ENCODE measurements around the gene PSRC1. TPM values are rescaled to one million over a fixed set of nuclear protein-coding genes. Genes with fewer than 3 reads are reported as not detected.

The PSRC1 gene
- total RNA-seq, 3 donors from 2014 or later, result 0.24 to 0.51 (median 0.37) TPM

DNA sequence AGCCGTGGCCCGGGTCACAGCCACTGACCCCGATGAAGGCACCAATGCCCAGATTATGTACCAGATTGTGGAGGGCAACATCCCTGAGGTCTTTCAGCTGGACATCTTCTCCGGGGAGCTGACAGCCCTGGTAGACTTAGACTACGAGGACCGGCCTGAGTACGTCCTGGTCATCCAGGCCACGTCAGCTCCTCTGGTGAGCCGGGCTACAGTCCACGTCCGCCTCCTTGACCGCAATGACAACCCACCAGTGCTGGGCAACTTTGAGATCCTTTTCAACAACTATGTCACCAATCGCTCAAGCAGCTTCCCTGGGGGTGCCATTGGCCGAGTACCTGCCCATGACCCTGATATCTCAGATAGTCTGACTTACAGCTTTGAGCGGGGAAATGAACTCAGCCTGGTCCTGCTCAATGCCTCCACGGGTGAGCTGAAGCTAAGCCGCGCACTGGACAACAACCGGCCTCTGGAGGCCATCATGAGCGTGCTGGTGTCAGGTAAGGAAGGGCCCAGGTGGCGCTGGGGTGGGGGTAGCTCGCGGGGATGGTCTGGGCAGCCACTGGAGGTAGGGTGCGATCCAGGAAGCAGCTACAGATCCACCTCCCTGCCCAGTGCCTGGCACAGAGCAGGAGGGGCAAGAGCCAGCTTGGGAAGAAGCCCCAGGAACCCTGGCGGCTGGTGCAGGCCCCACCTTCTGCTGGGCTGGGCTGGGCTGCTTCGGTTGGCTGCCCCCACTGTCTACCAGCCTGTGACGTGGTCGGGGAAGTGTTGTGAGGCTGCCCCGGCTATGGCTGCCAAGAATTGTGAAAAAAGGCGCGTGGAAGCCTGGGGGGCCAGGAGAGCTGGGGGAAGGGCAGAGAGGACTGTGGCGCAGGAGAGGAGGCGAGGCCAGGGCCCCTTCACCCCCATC, 29.8 kb downstream of the PSRC1 start:
- no peaks in the 10 kb centered on the region for H3K27me3 Mint-ChIP-seq (ENCODE audit: low read depth)
- H3K4me1 Mint-ChIP-seq (ENCODE audit: low read depth), result peaks cover 6% of the 10 kb centered on the region
- ATAC-seq (no peak), DNase-seq (no peak)
- H3K9me3 Mint-ChIP-seq, result no peaks in the 10 kb centered on the region
- no peaks in the 10 kb centered on the region for H3K36me3 Mint-ChIP-seq (ENCODE audit: insufficient read depth)
- no peak overlapping the region for H3K4me3 Mint-ChIP-seq

DNA sequence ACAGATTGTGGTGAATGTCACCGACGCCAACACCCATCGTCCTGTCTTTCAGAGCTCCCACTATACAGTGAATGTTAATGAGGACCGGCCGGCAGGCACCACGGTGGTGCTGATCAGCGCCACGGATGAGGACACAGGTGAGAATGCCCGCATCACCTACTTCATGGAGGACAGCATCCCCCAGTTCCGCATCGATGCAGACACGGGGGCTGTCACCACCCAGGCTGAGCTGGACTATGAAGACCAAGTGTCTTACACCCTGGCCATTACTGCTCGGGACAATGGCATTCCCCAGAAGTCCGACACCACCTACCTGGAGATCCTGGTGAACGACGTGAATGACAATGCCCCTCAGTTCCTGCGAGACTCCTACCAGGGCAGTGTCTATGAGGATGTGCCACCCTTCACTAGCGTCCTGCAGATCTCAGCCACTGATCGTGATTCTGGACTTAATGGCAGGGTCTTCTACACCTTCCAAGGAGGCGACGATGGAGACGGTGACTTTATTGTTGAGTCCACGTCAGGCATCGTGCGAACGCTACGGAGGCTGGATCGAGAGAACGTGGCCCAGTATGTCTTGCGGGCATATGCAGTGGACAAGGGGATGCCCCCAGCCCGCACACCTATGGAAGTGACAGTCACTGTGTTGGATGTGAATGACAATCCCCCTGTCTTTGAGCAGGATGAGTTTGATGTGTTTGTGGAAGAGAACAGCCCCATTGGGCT, 30.6 kb downstream of the PSRC1 start:
- Mint-ChIP-seq H3K4me3 (no peak overlapping the region), H3K4me1 (ENCODE audit: low read depth) (peaks cover 6% of the 10 kb centered on the region), H3K27me3 (ENCODE audit: low read depth) (peaks cover 2% of the 10 kb centered on the region), H3K36me3 (ENCODE audit: insufficient read depth) (no peaks in the 10 kb centered on the region), H3K9me3 (no peaks in the 10 kb centered on the region)
- DNase-seq (no peak), ATAC-seq (no peak)

DNA sequence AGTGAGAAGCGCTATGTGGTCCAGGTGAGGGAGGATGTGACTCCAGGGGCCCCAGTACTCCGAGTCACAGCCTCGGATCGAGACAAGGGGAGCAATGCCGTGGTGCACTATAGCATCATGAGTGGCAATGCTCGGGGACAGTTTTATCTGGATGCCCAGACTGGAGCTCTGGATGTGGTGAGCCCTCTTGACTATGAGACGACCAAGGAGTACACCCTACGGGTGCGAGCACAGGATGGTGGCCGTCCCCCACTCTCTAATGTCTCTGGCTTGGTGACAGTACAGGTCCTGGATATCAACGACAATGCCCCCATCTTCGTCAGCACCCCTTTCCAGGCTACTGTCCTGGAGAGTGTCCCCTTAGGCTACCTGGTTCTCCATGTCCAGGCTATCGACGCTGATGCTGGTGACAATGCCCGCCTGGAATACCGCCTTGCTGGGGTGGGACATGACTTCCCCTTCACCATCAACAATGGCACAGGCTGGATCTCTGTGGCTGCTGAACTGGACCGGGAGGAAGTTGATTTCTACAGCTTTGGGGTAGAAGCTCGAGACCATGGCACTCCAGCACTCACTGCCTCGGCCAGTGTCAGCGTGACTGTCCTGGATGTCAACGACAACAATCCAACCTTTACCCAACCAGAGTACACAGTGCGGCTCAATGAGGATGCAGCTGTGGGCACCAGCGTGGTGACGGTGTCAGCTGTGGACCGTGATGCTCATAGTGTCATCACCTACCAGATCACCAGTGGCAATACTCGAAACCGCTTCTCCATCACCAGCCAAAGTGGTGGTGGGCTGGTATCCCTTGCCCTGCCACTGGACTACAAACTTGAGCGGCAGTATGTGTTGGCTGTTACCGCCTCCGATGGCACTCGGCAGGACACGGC, 31.4 kb downstream of the PSRC1 start:
- Mint-ChIP-seq H3K9me3 (no peaks in the 10 kb centered on the region), H3K4me3 (peak overlapping the region; percentile 21), H3K4me1 (ENCODE audit: low read depth) (peaks cover 6% of the 10 kb centered on the region), H3K36me3 (ENCODE audit: insufficient read depth) (no peaks in the 10 kb centered on the region), H3K27me3 (ENCODE audit: low read depth) (peaks cover 2% of the 10 kb centered on the region)
- DNase-seq (no peak), ATAC-seq (no peak)

DNA sequence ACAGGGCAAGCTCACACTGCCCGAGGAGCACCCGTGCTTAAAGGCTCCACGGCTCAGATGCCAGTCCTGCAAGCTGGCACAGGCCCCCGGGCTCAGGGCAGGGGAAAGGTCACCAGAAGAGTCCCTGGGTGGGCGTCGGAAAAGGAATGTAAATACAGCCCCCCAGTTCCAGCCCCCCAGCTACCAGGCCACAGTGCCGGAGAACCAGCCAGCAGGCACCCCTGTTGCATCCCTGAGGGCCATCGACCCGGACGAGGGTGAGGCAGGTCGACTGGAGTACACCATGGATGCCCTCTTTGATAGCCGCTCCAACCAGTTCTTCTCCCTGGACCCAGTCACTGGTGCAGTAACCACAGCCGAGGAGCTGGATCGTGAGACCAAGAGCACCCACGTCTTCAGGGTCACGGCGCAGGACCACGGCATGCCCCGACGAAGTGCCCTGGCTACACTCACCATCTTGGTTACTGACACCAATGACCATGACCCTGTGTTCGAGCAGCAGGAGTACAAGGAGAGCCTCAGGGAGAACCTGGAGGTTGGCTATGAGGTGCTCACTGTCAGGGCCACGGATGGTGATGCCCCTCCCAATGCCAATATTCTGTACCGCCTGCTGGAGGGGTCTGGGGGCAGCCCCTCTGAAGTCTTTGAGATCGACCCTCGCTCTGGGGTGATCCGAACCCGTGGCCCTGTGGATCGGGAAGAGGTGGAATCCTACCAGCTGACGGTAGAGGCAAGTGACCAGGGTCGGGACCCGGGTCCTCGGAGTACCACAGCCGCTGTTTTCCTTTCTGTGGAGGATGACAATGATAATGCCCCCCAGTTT, 32.3 kb downstream of the PSRC1 start:
- peak overlapping the region; percentile 69 for H3K4me3 Mint-ChIP-seq
- peaks cover 2% of the 10 kb centered on the region for H3K27me3 Mint-ChIP-seq (ENCODE audit: low read depth)
- no peaks in the 10 kb centered on the region for H3K36me3 Mint-ChIP-seq (ENCODE audit: insufficient read depth)
- DNase-seq (no peak), ATAC-seq (no peak)
- H3K9me3 Mint-ChIP-seq, result no peaks in the 10 kb centered on the region
- peaks cover 6% of the 10 kb centered on the region for H3K4me1 Mint-ChIP-seq (ENCODE audit: low read depth)

DNA sequence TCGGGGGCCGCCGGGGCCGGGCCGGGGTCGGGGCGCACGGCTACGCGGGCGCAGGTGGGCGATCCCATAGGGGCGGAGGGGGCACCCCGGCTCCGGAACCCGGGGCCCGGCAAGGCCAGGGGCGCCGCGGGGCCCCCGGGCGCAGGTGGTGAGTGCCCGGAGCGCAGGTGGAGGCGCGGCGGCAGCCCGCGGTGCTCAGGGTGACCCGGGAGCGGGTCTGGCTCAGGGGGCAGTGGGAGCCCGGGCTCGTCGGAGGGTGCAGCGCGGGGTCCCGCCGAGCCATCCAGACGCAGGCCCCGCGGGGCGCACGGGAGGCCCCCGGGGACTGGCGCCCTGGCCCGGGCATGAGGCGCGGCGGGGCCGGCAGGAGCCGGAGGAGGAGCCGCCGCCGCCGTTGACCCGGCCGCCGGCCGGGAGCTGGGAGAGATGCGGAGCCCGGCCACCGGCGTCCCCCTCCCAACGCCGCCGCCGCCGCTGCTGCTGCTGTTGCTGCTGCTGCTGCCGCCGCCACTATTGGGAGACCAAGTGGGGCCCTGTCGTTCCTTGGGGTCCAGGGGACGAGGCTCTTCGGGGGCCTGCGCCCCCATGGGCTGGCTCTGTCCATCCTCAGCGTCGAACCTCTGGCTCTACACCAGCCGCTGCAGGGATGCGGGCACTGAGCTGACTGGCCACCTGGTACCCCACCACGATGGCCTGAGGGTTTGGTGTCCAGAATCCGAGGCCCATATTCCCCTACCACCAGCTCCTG, 33.1 kb downstream of the PSRC1 start:
- H3K4me1 Mint-ChIP-seq (ENCODE audit: low read depth), result peaks cover 6% of the 10 kb centered on the region
- DNase-seq (no peak), ATAC-seq (peak; percentile 49 to 51)
- no peaks in the 10 kb centered on the region for H3K36me3 Mint-ChIP-seq (ENCODE audit: insufficient read depth)
- peaks cover 3% of the 10 kb centered on the region for H3K27me3 Mint-ChIP-seq (ENCODE audit: low read depth)
- H3K9me3 Mint-ChIP-seq, result no peaks in the 10 kb centered on the region
- peak overlapping the region; percentile 69 for H3K4me3 Mint-ChIP-seq

DNA sequence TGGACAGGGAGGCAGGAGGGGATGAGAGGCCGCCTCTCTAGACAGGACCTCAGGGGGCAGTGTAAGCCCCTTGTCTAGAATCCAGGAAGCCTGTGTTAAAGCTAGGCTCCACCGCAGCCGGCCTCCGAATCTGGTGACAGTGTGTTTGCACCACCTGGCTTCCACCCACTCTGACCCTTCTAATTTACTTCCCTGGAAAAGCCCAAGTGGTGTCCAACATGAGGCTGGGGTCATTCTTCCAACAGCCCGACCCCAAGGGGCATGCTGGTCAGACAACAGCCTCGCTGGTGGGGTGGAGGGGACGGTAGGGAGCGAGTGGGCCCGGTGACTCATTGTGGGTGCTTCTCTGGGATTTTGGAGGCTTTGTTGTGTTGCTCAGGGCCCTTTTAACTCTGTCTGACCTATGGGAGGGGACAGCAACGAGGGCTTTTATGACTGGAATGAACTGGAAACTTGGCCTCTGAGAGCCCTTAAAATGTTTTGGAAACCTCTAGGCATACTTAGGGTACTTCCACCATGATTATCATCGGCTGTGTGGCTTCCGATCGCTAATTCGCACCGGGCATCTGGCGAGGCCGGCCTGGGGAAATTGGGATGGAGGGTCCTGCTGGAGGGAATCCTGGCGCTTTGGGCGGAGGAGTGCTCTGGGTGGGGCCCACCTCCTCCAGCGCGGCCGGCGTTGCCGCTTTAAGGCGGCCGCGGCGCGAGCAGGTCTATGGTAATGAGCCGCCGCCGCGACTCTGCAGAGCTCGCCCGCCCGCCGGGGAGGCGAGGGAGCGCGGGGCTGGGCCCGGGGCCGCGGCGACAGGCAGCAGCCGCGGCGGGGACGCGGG, 33.9 kb downstream of the PSRC1 start, which contains the start of gene CELSR2:
TSS of gene CELSR2 (plus strand) at position 743 of the 833 bp plus-strand sequence. CDS start 541 bp downstream, outside the sequence.
- H3K9me3 Mint-ChIP-seq, result no peaks in the 10 kb centered on the region
- H3K36me3 Mint-ChIP-seq (ENCODE audit: insufficient read depth), result no peaks in the 10 kb centered on the region
- H3K27me3 Mint-ChIP-seq (ENCODE audit: low read depth), result peaks cover 5% of the 10 kb centered on the region
- ATAC-seq, result peak; percentile 93 to 96
- DNase-seq, result peak; percentile 34
- H3K4me3 Mint-ChIP-seq, result peak within 1 kb of the TSS; percentile 69
- H3K4me1 Mint-ChIP-seq (ENCODE audit: low read depth), result peaks cover 6% of the 10 kb centered on the region

DNA sequence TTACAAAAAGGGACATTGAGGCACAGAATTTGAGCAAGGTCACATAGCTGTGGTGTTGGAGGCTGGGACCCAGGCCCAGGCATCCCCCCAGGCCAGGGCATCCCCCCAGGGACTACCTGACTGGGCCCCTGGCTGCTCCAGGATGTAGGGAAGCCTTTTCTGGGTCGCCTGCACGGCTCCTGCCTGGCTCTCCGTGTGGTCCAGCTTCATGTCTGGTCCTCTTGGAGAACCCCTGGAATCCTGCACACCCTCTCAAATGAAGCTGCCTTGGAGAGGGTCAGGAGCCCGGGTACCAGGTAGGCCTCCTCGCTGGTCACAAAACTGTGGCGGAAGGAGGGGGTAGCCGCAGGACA, 34.5 kb downstream of the PSRC1 start:
- ATAC-seq (no peak), DNase-seq (no peak)
- Mint-ChIP-seq H3K9me3 (no peaks in the 10 kb centered on the region), H3K4me1 (ENCODE audit: low read depth) (peaks cover 6% of the 10 kb centered on the region), H3K27me3 (ENCODE audit: low read depth) (peaks cover 5% of the 10 kb centered on the region), H3K36me3 (ENCODE audit: insufficient read depth) (no peaks in the 10 kb centered on the region), H3K4me3 (no peak overlapping the region)

DNA sequence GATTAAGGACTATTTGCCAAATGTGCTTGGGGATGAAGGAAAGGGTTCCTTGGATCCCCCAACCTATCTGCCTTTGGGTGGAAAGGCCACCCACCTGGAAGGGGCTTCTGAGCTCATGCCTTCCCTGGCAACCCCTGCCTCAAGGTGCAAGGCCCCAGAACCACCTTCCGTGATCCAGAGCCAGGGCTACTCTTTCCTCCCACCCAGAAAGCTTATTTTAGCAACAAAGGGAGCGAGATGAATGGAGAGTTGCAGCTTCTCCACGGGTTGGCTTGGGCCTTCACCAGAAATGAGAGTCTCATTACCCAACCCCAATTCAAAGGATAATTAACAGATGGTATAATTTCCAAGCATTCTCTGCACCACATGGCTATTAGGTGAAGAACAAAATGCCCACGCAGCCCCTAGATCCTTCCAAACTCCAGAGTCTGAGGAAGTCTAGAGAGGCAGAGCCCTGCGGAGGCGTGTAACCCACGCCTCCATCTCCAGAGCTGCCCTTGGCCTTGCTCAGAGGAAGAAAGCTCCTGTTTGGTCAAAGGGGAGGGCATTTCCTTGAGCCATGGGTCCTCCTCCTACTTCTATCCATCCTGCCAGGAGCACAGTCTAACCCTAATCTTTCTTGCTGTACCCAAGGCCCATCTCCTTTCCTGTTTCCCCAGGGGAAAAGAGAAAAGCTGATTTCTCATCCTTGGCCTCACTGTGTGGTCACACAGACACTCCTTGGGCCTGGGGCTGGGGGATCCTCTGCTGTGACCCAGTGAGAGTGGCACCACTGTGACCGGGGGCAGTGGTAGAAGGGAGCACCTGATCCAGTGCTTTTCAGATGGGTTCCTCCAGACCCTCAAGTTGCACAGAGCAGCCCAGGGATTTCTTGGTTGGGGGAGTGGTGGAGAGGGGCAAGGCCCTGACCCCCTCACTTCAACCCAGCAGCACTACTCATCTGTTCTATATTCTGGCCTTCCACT, 35.3 kb downstream of the PSRC1 start:
- Mint-ChIP-seq H3K36me3 (ENCODE audit: insufficient read depth) (no peaks in the 10 kb centered on the region), H3K4me1 (ENCODE audit: low read depth) (peaks cover 8% of the 10 kb centered on the region), H3K27me3 (ENCODE audit: low read depth) (peaks cover 7% of the 10 kb centered on the region), H3K9me3 (no peaks in the 10 kb centered on the region), H3K4me3 (no peak overlapping the region)
- DNase-seq (no peak), ATAC-seq (no peak)

DNA sequence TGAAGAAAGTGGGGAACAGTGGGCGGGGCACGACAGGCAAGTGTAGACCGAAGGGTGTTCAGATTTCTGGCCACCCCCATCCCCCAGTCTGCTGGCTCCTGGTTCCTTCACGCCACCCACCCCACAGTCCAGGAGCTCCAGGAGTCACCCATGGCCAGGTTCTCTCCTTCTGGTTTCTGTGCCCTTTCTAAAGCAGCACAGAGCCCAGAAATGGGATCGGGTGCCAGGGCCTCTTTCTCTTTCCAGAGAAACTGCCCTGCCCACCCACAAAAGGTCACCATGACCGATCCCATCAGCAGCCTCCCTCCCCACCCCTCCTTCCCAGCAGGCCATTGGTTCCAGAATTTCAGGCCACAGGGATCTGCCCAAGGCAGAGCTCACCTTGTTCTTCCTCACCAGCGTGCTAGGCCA, 36.8 kb downstream of the PSRC1 start:
- DNase-seq, result no peak
- Mint-ChIP-seq H3K9me3 (no peaks in the 10 kb centered on the region), H3K4me3 (no peak overlapping the region)

DNA sequence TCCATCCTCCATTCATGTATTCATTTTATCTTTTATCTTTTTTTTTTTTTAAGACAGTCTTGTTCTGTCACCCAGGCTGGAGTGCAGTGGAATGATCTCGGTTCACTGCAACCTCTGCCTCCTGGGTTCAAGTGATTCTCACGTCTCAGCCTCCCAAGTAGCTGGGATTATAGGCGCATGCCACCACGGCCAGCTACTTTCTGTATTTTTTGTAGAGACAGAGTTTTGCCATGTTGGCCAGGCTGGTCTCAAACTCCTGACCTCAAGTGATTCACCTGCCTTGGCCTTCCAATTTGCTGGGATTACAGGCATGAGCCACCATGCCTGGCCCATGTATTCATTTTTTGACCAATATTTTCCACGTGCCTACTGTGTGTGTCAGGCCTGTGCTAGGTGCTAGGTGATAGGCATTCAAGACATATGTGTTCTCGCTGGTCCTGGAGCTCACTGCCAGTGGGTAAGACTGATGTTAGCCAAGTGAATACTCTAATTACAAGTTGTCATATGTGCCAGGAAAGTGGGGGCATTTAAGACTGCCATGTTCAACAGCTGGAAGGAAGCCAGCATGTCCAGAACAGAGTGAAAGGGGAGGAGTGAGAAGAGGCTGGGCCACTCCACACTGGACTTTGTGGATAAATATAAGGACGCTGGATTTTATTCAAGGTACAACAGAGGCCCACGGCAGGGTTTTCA, 38.9 kb downstream of the PSRC1 start:
- Mint-ChIP-seq H3K4me1 (ENCODE audit: low read depth) (peaks cover 19% of the 10 kb centered on the region), H3K36me3 (ENCODE audit: insufficient read depth) (peaks cover 2% of the 10 kb centered on the region), H3K9me3 (no peaks in the 10 kb centered on the region), H3K4me3 (no peak overlapping the region), H3K27me3 (ENCODE audit: low read depth) (peaks cover 7% of the 10 kb centered on the region)
- ATAC-seq (no peak), DNase-seq (no peak)

More for the DNA sequence above, 36.8 kb downstream of the PSRC1 start:
- H3K27me3 Mint-ChIP-seq (ENCODE audit: low read depth), result peaks cover 7% of the 10 kb centered on the region
- H3K4me1 Mint-ChIP-seq (ENCODE audit: low read depth), result peaks cover 20% of the 10 kb centered on the region
- H3K36me3 Mint-ChIP-seq (ENCODE audit: insufficient read depth), result no peaks in the 10 kb centered on the region
- ATAC-seq, result no peak

DNA sequence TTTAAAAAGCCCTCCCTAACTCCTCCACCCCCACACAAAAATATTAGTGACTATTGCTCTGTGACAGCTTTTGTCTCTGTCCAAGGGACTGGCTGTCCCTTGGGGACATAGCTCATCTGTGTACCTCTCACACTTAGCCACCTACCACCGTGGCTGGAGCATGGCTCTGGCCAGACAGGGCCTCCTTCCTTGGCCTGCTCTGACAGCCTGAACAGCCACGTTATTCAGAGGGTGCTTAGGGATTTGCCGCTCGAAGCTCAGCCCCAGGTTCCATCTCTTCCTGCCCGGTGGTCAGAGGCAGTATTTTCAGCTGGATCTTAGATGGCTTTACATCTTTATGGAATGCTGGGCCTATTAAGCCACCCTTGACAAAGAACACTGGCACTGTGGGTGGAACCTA, 39.7 kb downstream of the PSRC1 start:
- H3K4me3 Mint-ChIP-seq, result no peak overlapping the region
- H3K27me3 Mint-ChIP-seq (ENCODE audit: low read depth), result peaks cover 7% of the 10 kb centered on the region
- DNase-seq, result no peak
- H3K9me3 Mint-ChIP-seq, result no peaks in the 10 kb centered on the region
- H3K36me3 Mint-ChIP-seq (ENCODE audit: insufficient read depth), result peaks cover 5% of the 10 kb centered on the region
- peaks cover 18% of the 10 kb centered on the region for H3K4me1 Mint-ChIP-seq (ENCODE audit: low read depth)
- no peak for ATAC-seq

Data from activated T-cell treated with anti-CD3 and anti-CD28 coated beads, Interleukin-2, amount 50 U/mL, for 4 hours (primary cell).